Astrocyte (in vitro differentiated cells and primary cell): ENCODE measurements around the gene SSBP3. TPM values are rescaled to one million over a fixed set of nuclear protein-coding genes. Genes with fewer than 3 reads are reported as not detected.

ENCODE experiments used
- DNase-seq: peaks from one replicate; pipeline ENCODE4 v3.0.0-alpha.2; 2010; ENCODE audit warnings: low read depth
- FAIRE-seq: peaks from 2 replicates; lab custom pipeline; 2011; peaks lifted over from hg19 to GRCh38; lab: Jason Lieb, UNC
- H2AFZ ChIP-seq: 2 replicates; pipeline ENCODE4 v1.6.0; 2012; ENCODE audit warnings: low read depth, low read length, inconsistent platforms
- H3K27ac ChIP-seq: 2 replicates; pipeline ENCODE4 v1.5.1; 2011; ENCODE audit warnings: low read depth, low read length, inconsistent platforms
- H3K27me3 ChIP-seq: 2 replicates; pipeline ENCODE4 v1.6.0; 2011; ENCODE audit warnings: low read length, inconsistent platforms; ENCODE audit not compliant: insufficient read depth
- H3K36me3 ChIP-seq: 2 replicates; pipeline ENCODE4 v1.5.1; 2011; ENCODE audit warnings: low read length, inconsistent platforms; ENCODE audit not compliant: insufficient read depth
- H3K4me1 ChIP-seq: 2 replicates; pipeline ENCODE4 v1.5.1; 2011; ENCODE audit warnings: low read length, inconsistent platforms; ENCODE audit not compliant: insufficient read depth
- H3K4me2 ChIP-seq: 2 replicates; pipeline ENCODE4 v1.6.0; 2012; ENCODE audit warnings: low read length, inconsistent platforms
- H3K4me3 ChIP-seq: 2 replicates; pipeline ENCODE4 v1.5.1; 2011; ENCODE audit warnings: low read depth, mild to moderate bottlenecking, low read length, inconsistent platforms; ENCODE audit not compliant: insufficient read depth
- H3K79me2 ChIP-seq: 2 replicates; pipeline ENCODE4 v1.6.0; 2012; ENCODE audit warnings: mild to moderate bottlenecking, low read length, inconsistent platforms; ENCODE audit not compliant: insufficient read depth
- H3K9ac ChIP-seq: 2 replicates; pipeline ENCODE4 v1.6.0; 2012; ENCODE audit warnings: mild to moderate bottlenecking, low read length, inconsistent platforms
- H3K9me3 ChIP-seq: 2 replicates; pipeline ENCODE4 v1.5.1; 2012; ENCODE audit warnings: low read depth, mild to moderate bottlenecking, low read length, inconsistent platforms; ENCODE audit not compliant: insufficient read depth
- H4K20me1 ChIP-seq: 2 replicates; pipeline ENCODE4 v1.6.0; 2012; ENCODE audit warnings: low read length, inconsistent platforms; ENCODE audit not compliant: insufficient read depth
- H3K27ac Mint-ChIP-seq: one replicate; pipeline ENCODE4 v1.8.0; 2021; ENCODE audit warnings: mild to moderate bottlenecking, mixed read lengths; ENCODE audit not compliant: unreplicated experiment
- H3K27me3 Mint-ChIP-seq: one replicate; pipeline ENCODE4 v1.8.0; 2021; ENCODE audit warnings: low read depth, mixed read lengths; ENCODE audit not compliant: unreplicated experiment
- H3K36me3 Mint-ChIP-seq: one replicate; pipeline ENCODE4 v1.8.0; 2021; ENCODE audit warnings: low read depth, mixed read lengths; ENCODE audit not compliant: unreplicated experiment
- H3K4me1 Mint-ChIP-seq: one replicate; pipeline ENCODE4 v1.8.0; 2021; ENCODE audit warnings: low read depth, mixed read lengths; ENCODE audit not compliant: unreplicated experiment
- H3K4me3 Mint-ChIP-seq: one replicate; pipeline ENCODE4 v1.8.0; 2021; ENCODE audit warnings: mild to moderate bottlenecking, moderate library complexity, mixed read lengths; ENCODE audit not compliant: unreplicated experiment
- H3K9me3 Mint-ChIP-seq: one replicate; pipeline ENCODE4 v1.8.0; 2021; ENCODE audit warnings: mild to moderate bottlenecking, mixed read lengths; ENCODE audit not compliant: unreplicated experiment
- EZH2 ChIP-seq: IDR thresholded peaks from 2 replicates; pipeline ENCODE4 v1.6.1; 2012; ENCODE audit warnings: mild to moderate bottlenecking, low read length, inconsistent platforms; ENCODE audit not compliant: insufficient read depth
- total RNA-seq: library from RNA; stranded (reverse); gene quantifications from 2 replicates; pipeline ENCODE4 v1.2.1, GENCODE V29; 2021
- TF ChIP-seq, protein P1 (sequence below): IDR thresholded peaks from 2 replicates; pipeline ENCODE4 v1.5.1; 2011; ENCODE audit warnings: low read depth, mild to moderate bottlenecking, inconsistent platforms, low read length, moderate library complexity; ENCODE audit not compliant: insufficient read depth

The SSBP3 gene
- total RNA-seq, 1 donor from 2014 or later: 89.8 TPM

DNA sequence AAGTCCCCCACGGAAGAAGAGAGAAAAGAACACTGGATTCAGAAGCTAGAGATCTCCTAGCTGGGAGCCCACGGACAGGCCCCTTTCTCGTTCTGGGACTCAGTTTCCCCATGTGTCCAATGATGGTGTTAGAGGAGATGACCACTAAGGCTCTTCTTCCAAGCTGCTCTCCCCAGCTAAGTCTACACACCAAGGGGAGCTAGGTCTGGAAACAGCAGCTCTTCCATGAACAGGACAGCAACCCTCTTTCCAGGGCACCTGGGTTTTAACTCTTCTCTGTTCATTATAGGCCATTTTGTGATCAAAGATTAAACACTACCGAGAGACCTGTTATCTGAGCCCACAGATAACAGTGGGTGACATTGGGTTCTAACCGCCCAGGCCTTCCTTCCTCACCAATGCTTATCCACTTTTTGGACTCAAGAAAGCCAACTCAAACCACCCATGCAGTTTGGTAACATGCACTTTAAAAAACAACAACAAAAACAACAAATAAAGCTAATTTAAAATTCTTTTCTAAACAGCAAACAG lies 120.3 kb downstream of the SSBP3 start:
- H3K27me3 ChIP-seq: no peaks in the 10 kb centered on the region
- no peak overlapping the region for H3K27ac Mint-ChIP-seq
- H3K36me3 Mint-ChIP-seq: peaks cover 3% of the 10 kb centered on the region
- H3K4me3 Mint-ChIP-seq: no peak overlapping the region
- H3K9me3 Mint-ChIP-seq: no peaks in the 10 kb centered on the region
- no peaks in the 10 kb centered on the region for H3K27me3 Mint-ChIP-seq
- H2AFZ ChIP-seq: no peak overlapping the region
- no peak overlapping the region for H3K9ac ChIP-seq
- H3K4me1 Mint-ChIP-seq: peaks cover 62% of the 10 kb centered on the region
- TF ChIP-seq, protein P1, sequence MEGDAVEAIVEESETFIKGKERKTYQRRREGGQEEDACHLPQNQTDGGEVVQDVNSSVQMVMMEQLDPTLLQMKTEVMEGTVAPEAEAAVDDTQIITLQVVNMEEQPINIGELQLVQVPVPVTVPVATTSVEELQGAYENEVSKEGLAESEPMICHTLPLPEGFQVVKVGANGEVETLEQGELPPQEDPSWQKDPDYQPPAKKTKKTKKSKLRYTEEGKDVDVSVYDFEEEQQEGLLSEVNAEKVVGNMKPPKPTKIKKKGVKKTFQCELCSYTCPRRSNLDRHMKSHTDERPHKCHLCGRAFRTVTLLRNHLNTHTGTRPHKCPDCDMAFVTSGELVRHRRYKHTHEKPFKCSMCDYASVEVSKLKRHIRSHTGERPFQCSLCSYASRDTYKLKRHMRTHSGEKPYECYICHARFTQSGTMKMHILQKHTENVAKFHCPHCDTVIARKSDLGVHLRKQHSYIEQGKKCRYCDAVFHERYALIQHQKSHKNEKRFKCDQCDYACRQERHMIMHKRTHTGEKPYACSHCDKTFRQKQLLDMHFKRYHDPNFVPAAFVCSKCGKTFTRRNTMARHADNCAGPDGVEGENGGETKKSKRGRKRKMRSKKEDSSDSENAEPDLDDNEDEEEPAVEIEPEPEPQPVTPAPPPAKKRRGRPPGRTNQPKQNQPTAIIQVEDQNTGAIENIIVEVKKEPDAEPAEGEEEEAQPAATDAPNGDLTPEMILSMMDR: no peak
- TF ChIP-seq EZH2: no peak
- H3K4me3 ChIP-seq: no peak overlapping the region
- H3K36me3 ChIP-seq: no peaks in the 10 kb centered on the region
- FAIRE-seq (no peak), DNase-seq (no peak)
- H3K4me1 ChIP-seq: peaks cover 22% of the 10 kb centered on the region
- H3K27ac ChIP-seq: no peak overlapping the region
- peaks cover 70% of the 10 kb centered on the region for H4K20me1 ChIP-seq
- no peak overlapping the region for H3K4me2 ChIP-seq
- no peaks in the 10 kb centered on the region for H3K9me3 ChIP-seq
- H3K79me2 ChIP-seq: peaks cover 18% of the 10 kb centered on the region

DNA sequence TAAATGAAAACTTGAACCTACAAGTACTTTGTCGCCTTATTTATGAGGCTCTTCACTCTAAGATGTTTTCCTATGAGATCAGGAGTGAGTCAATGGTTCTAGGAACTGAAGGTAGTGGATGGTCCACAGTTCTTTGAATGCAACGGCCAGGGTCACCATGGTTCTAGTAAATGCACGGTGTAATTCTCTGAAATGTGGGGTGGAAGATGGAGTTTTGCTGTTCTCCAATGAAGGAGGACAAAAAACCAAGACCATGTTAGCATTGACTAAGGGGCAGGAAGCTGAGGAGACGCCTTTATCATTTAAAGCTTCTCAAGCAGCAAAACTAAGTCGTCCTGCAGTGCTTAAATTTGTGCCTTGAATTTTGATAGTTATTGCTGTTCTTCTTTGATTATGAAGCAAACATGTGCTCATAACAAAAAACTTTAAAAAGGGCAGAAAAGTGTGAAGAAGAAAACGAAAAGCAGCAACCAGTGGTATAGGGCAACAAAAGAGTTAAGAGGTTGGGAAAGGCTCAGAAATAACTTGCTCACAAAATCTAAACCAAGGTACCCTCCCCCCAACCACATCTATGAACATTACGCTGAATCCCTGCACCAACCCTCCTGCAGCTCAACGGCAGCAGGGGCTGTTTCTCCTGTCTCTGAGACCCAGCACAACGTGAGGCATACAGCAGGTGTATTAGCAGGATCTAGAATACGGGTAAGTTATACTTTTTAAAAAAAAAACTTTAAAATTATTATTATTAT lies 121.2 kb downstream of the SSBP3 start:
- H3K36me3 ChIP-seq: peaks cover 3% of the 10 kb centered on the region
- no peak overlapping the region for H2AFZ ChIP-seq
- H3K4me3 ChIP-seq: no peak overlapping the region
- Mint-ChIP-seq H3K4me3 (no peak overlapping the region), H3K4me1 (peaks cover 65% of the 10 kb centered on the region), H3K9me3 (no peaks in the 10 kb centered on the region), H3K27me3 (no peaks in the 10 kb centered on the region), H3K27ac (no peak overlapping the region), H3K36me3 (peaks cover 11% of the 10 kb centered on the region)
- H3K27me3 ChIP-seq: no peaks in the 10 kb centered on the region
- H3K79me2 ChIP-seq: peaks cover 18% of the 10 kb centered on the region
- peaks cover 61% of the 10 kb centered on the region for H4K20me1 ChIP-seq
- FAIRE-seq: no peak
- TF ChIP-seq EZH2: no peak
- TF ChIP-seq, protein P1: no peak
- H3K9me3 ChIP-seq: no peaks in the 10 kb centered on the region
- no peak overlapping the region for H3K4me2 ChIP-seq
- H3K9ac ChIP-seq: no peak overlapping the region
- H3K27ac ChIP-seq: no peak overlapping the region
- no peak for DNase-seq
- peaks cover 28% of the 10 kb centered on the region for H3K4me1 ChIP-seq
